Brain pericyte (primary cell): ENCODE results near the gene SNAP29.
"Not testable (repeated sequence)": the region's sequence is repeated elsewhere in the genome, so short reads cannot be mapped to it uniquely, and the experiment has no call there.

Experiments used
- DNase-seq: peaks from one replicate; pipeline ENCODE4 v3.0.0-alpha.2; 2012; ENCODE audit warnings: low read depth, low spot score

Gene SNAP29

GRCh38 chr22:20834725-20835124 lies 24.1 kb upstream of the SNAP29 start:
- no peak for DNase-seq

- no peak for DNase-seq
Measured at GRCh38 chr22:20836987-20837823, 21.6 kb upstream of the SNAP29 start.

- DNase-seq, result not testable (repeated sequence)
Measured at GRCh38 chr22:20839354-20839753, 19.5 kb upstream of the SNAP29 start.

GRCh38 chr22:20839837-20840645 lies 18.8 kb upstream of the SNAP29 start:
- DNase-seq, result no peak

GRCh38 chr22:20840646-20841371 lies 18.0 kb upstream of the SNAP29 start:
- no peak for DNase-seq

- DNase-seq, result no peak
Measured at GRCh38 chr22:20843501-20843900, 15.3 kb upstream of the SNAP29 start.

GRCh38 chr22:20844055-20845037 lies 14.5 kb upstream of the SNAP29 start:
- no peak for DNase-seq

- DNase-seq, result no peak
Measured at GRCh38 chr22:20847318-20847822, 11.4 kb upstream of the SNAP29 start.

GRCh38 chr22:20852076-20852475 lies 6.7 kb upstream of the SNAP29 start:
- no peak for DNase-seq

GRCh38 chr22:20852503-20852902 lies 6.3 kb upstream of the SNAP29 start:
- no peak for DNase-seq

GRCh38 chr22:20853236-20853660 lies 5.6 kb upstream of the SNAP29 start:
- DNase-seq, result no peak

- DNase-seq, result no peak
Measured at GRCh38 chr22:20857247-20857643, 1.6 kb upstream of the SNAP29 start.

GRCh38 chr22:20857838-20858614 lies 781 bp upstream of the SNAP29 start:
- peak; percentile 70 for DNase-seq

- no peak for DNase-seq
Measured at GRCh38 chr22:20859615-20860014, 808 bp downstream of the SNAP29 start.

GRCh38 chr22:20862540-20862939 lies 3.7 kb downstream of the SNAP29 start:
- no peak for DNase-seq

- no peak for DNase-seq
Measured at GRCh38 chr22:20863366-20863765, 4.6 kb downstream of the SNAP29 start.

GRCh38 chr22:20864186-20864908 lies 5.5 kb downstream of the SNAP29 start:
- no peak for DNase-seq

GRCh38 chr22:20865331-20865730 lies 6.5 kb downstream of the SNAP29 start:
- no peak for DNase-seq

- DNase-seq, result no peak
Measured at GRCh38 chr22:20865875-20866445, 7.2 kb downstream of the SNAP29 start.
